Liver (tissue), 9 donors: Measurements from ENCODE around the gene RNPEPL1. TPM values are rescaled to one million over a fixed set of nuclear protein-coding genes. Genes with fewer than 3 reads are reported as not detected.

Source experiments
- DNase-seq: peaks from one replicate; pipeline ENCODE4 v3.0.0-alpha.2; 2017; ENCODE audit warnings: low spot score
- H3K27ac ChIP-seq, 2 donors: one replicate each; pipeline ENCODE4 v1.7.0; 2013; ENCODE audit warnings: inconsistent platforms in 2 of 2, low read length in 2 of 2, control low read depth in 1 of 2, low read depth in 1 of 2, mild to moderate bottlenecking in 1 of 2
- H3K27me3 ChIP-seq, 4 donors: one replicate each; pipeline versions ENCODE4 v1.6.1 to v1.7.0; 2013; ENCODE audit warnings: low read length in 3 of 4, inconsistent platforms in 1 of 4, mild to moderate bottlenecking in 1 of 4, moderate library complexity in 1 of 4; ENCODE audit not compliant: control insufficient read depth in 4 of 4, insufficient read depth in 4 of 4
- H3K36me3 ChIP-seq, 4 donors: one replicate each; pipeline versions ENCODE4 v1.6.1 to v1.7.0; 2013; ENCODE audit warnings: low read length in 3 of 4, mild to moderate bottlenecking in 3 of 4, low read depth in 1 of 4, moderate library complexity in 1 of 4; ENCODE audit not compliant: control insufficient read depth in 4 of 4, insufficient read depth in 3 of 4
- H3K4me1 ChIP-seq, 4 donors: one replicate each; pipeline versions ENCODE4 v1.6.1 to v1.7.0; 2013; ENCODE audit warnings: low read length in 3 of 4, mild to moderate bottlenecking in 3 of 4, moderate library complexity in 1 of 4; ENCODE audit not compliant: control insufficient read depth in 4 of 4, insufficient read depth in 4 of 4
- H3K4me3 ChIP-seq, 3 donors: one replicate each; pipeline versions ENCODE4 v1.6.1 to v1.7.0; 2013; ENCODE audit warnings: low read length in 3 of 3, control low read depth in 1 of 3, low read depth in 1 of 3, mild to moderate bottlenecking in 1 of 3
- H3K9ac ChIP-seq, 2 donors: one replicate each; pipeline ENCODE4 v1.7.0; 2013; ENCODE audit warnings: low read length in 2 of 2, mild to moderate bottlenecking in 2 of 2, moderate library complexity in 2 of 2, control low read depth in 1 of 2, low read depth in 1 of 2
- H3K9me3 ChIP-seq, 4 donors: one replicate each; pipeline versions ENCODE4 v1.6.1 to v1.7.0; 2013; ENCODE audit warnings: low read length in 3 of 4; ENCODE audit not compliant: control insufficient read depth in 4 of 4
- EGR1 ChIP-seq, 2 donors: IDR thresholded peaks; 2 replicates each; pipeline ENCODE4 v1.6.1; 2016 to 2018; ENCODE audit warnings: antibody characterized with exemption in 2 of 2, low read depth in 2 of 2
- FOXA1 ChIP-seq: IDR thresholded peaks from 2 replicates; pipeline ENCODE4 v1.6.1; 2016; ENCODE audit warnings: antibody characterized with exemption
- FOXA2 ChIP-seq: IDR thresholded peaks from 2 replicates; pipeline ENCODE4 v1.6.1; 2016; ENCODE audit warnings: antibody characterized with exemption
- GABPA ChIP-seq, 2 donors: IDR thresholded peaks in 1 of 2; conservative IDR thresholded peaks in 1 of 2; 2 replicates each; pipeline ENCODE4 v1.6.1; 2016; ENCODE audit warnings: antibody characterized with exemption in 2 of 2, mild to moderate bottlenecking in 1 of 2, moderate library complexity in 1 of 2
- HNF4A ChIP-seq, 2 donors: conservative IDR thresholded peaks; 2 replicates each; pipeline ENCODE4 v1.6.1; 2016; ENCODE audit warnings: antibody characterized with exemption in 2 of 2, mild to moderate bottlenecking in 2 of 2
- HNF4G ChIP-seq: IDR thresholded peaks from 2 replicates; pipeline ENCODE4 v1.6.1; 2016; ENCODE audit warnings: antibody characterized with exemption
- JUND ChIP-seq, 2 donors: IDR thresholded peaks; 2 replicates each; pipeline ENCODE4 v1.6.1; 2016; ENCODE audit warnings: antibody characterized with exemption in 2 of 2
- NR2F2 ChIP-seq: IDR thresholded peaks from 2 replicates; pipeline ENCODE4 v1.6.1; 2016; ENCODE audit warnings: antibody characterized with exemption
- RAD21 ChIP-seq, 2 donors: IDR thresholded peaks; 2 replicates each; pipeline ENCODE4 v1.6.1; 2016; ENCODE audit warnings: antibody characterized with exemption in 2 of 2, mild to moderate bottlenecking in 2 of 2
- RXRA ChIP-seq, 2 donors: IDR thresholded peaks; 2 replicates each; pipeline ENCODE4 v1.6.1; 2017 to 2018; ENCODE audit warnings: antibody characterized with exemption in 2 of 2, mild to moderate bottlenecking in 1 of 2
- SP1 ChIP-seq: IDR thresholded peaks from 2 replicates; pipeline ENCODE4 v1.6.1; 2018; ENCODE audit warnings: antibody characterized with exemption, mild to moderate bottlenecking
- TAF1 ChIP-seq: conservative IDR thresholded peaks from 2 replicates; pipeline ENCODE4 v1.6.1; 2016; ENCODE audit warnings: antibody characterized with exemption, mild to moderate bottlenecking
- YY1 ChIP-seq: IDR thresholded peaks from 2 replicates; pipeline ENCODE4 v1.6.1; 2016; ENCODE audit warnings: antibody characterized with exemption, mild to moderate bottlenecking
- whole genome bisulfite sequencing: extraction: QIAGEN DNeasy Blood & Tissue Kit; methylation state at CpG from one replicate; pipeline ENCODE4 v1.1.7; 2013; 5-methylcytosine and 5-hydroxymethylcytosine counted together
- polyA plus RNA-seq, 2 donors: library from polyadenylated mRNA; stranded (reverse) in 1 of 2; unstranded in 1 of 2; fragments of 200-250 nt in 1 of 2; fragments of >200 nt in 1 of 2; fragmentation: Nextera tagmentation in 1 of 2; extraction: Ambion mirVana in 1 of 2; gene quantifications; one replicate each; pipeline versions ENCODE4 v1.2.1 to v1.2.3, GENCODE V29; 2013 to 2015
- total RNA-seq, 2 donors: library from RNA; depleted of rRNA; stranded (reverse); fragments of >200 nt; gene quantifications; one replicate each; pipeline ENCODE4 v1.2.3, GENCODE V29; 2014
- TF ChIP-seq, protein P1 (sequence below): IDR thresholded peaks from 2 replicates; pipeline ENCODE4 v1.6.1; 2016; ENCODE audit warnings: antibody characterized with exemption
- TF ChIP-seq, protein P2 (sequence below): IDR thresholded peaks from 2 replicates; pipeline ENCODE4 v1.6.1; 2016; ENCODE audit warnings: antibody characterized with exemption
- TF ChIP-seq, protein P3 (sequence below): IDR thresholded peaks from 2 replicates; pipeline ENCODE4 v1.6.1; 2016; ENCODE audit warnings: antibody characterized with exemption
- TF ChIP-seq, protein P4 (sequence below): fragments of 150-350 bp; IDR thresholded peaks from 2 replicates; pipeline ENCODE4 v1.5.1; 2017; ENCODE audit warnings: improper control_type of control experiment, low read depth, low read length; ENCODE audit not compliant: missing input control
- TF ChIP-seq, protein P5 (sequence below): IDR thresholded peaks from 2 replicates; pipeline ENCODE4 v1.6.1; 2016; ENCODE audit warnings: antibody characterized with exemption, mild to moderate bottlenecking
- donor health status: healthy.
- donor health status: healthy.
- donor health status: healthy.
- donor health status: healthy.
- donor health status: healthy.

Gene RNPEPL1
- total and polyA plus RNA-seq, 4 donors, result 24.8 to 43.9 (median 29.4) TPM

DNA sequence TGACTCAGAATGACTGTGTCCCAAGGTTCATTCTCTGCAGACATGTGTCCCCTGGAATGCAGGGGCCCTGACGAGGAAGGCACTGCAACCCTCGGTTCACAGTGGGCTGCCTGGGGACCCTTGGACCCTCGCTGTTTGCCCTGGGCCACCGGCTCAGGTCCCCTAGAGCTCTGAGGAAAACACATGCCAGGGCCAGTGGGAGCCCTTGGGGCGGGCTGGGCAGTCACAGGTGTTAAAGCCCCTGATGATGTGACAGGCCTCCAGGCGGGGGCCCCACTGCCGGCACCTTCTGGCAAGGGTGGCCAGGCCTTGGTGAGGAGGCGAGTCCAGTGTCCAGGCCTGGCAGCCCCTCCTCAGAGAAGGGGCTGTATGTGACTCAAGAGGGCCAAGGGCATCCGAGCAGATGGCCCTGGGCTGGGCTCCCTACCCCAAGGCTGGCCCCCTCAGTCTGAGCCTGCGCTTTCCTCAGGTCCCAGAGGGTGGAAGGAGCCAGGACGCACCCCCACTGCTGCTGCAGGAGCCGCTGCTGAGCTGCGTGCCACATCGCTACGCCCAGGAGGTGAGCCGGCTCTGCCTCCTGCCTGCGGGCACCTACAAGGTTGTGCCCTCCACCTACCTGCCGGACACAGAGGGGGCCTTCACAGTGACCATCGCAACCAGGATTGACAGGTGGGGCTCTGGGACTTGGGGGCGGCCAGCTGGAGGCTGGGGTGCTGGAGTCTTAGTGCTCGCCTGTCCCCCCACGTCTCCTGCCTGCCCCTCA lies 29.3 kb downstream of the RNPEPL1 start:
- Histone ChIP-seq H3K36me3 (peaks cover 0 to 11% (median 3%) of the 10 kb centered on the region in 4 donors), H3K9ac (no peak overlapping the region), H3K27ac (no peak overlapping the region), H3K4me3 (no peak overlapping the region), H3K9me3 (no peaks in the 10 kb centered on the region), H3K4me1 (peaks cover 9 to 20% (median 17%) of the 10 kb centered on the region in 4 donors), H3K27me3 (no peaks in the 10 kb centered on the region)
- DNase-seq, result no peak
- WGBS, result 93% methylated on average over 22 of the region's 22 CpGs
- TF ChIP-seq GABPA (IDR thresholded peaks at IDR 0.05 in 1 of 2, conservative IDR thresholded peaks at IDR 0.05 in 1 of 2) (no peak), NR2F2 (no peak), FOXA1 (no peak), SP1 (no peak), JUND (IDR thresholded peaks at IDR 0.05) (no peak), YY1 (no peak), RXRA (IDR thresholded peaks at IDR 0.05) (no peak), EGR1 (IDR thresholded peaks at IDR 0.05; ENCODE audit: low read depth in 2 of 2) (no peak), HNF4A (conservative IDR thresholded peaks at IDR 0.05) (no peak), FOXA2 (no peak), TAF1 (no peak), HNF4G (no peak), RAD21 (IDR thresholded peaks at IDR 0.05) (no peak)
- TF ChIP-seq, protein P1, sequence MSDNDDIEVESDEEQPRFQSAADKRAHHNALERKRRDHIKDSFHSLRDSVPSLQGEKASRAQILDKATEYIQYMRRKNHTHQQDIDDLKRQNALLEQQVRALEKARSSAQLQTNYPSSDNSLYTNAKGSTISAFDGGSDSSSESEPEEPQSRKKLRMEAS, result no peak
- TF ChIP-seq, protein P2, sequence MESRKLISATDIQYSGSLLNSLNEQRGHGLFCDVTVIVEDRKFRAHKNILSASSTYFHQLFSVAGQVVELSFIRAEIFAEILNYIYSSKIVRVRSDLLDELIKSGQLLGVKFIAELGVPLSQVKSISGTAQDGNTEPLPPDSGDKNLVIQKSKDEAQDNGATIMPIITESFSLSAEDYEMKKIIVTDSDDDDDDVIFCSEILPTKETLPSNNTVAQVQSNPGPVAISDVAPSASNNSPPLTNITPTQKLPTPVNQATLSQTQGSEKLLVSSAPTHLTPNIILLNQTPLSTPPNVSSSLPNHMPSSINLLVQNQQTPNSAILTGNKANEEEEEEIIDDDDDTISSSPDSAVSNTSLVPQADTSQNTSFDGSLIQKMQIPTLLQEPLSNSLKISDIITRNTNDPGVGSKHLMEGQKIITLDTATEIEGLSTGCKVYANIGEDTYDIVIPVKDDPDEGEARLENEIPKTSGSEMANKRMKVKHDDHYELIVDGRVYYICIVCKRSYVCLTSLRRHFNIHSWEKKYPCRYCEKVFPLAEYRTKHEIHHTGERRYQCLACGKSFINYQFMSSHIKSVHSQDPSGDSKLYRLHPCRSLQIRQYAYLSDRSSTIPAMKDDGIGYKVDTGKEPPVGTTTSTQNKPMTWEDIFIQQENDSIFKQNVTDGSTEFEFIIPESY, result no peak
- TF ChIP-seq, protein P3, sequence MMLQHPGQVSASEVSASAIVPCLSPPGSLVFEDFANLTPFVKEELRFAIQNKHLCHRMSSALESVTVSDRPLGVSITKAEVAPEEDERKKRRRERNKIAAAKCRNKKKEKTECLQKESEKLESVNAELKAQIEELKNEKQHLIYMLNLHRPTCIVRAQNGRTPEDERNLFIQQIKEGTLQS, result no peak
- TF ChIP-seq, protein P4, sequence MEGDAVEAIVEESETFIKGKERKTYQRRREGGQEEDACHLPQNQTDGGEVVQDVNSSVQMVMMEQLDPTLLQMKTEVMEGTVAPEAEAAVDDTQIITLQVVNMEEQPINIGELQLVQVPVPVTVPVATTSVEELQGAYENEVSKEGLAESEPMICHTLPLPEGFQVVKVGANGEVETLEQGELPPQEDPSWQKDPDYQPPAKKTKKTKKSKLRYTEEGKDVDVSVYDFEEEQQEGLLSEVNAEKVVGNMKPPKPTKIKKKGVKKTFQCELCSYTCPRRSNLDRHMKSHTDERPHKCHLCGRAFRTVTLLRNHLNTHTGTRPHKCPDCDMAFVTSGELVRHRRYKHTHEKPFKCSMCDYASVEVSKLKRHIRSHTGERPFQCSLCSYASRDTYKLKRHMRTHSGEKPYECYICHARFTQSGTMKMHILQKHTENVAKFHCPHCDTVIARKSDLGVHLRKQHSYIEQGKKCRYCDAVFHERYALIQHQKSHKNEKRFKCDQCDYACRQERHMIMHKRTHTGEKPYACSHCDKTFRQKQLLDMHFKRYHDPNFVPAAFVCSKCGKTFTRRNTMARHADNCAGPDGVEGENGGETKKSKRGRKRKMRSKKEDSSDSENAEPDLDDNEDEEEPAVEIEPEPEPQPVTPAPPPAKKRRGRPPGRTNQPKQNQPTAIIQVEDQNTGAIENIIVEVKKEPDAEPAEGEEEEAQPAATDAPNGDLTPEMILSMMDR, result no peak
- TF ChIP-seq, protein P5, sequence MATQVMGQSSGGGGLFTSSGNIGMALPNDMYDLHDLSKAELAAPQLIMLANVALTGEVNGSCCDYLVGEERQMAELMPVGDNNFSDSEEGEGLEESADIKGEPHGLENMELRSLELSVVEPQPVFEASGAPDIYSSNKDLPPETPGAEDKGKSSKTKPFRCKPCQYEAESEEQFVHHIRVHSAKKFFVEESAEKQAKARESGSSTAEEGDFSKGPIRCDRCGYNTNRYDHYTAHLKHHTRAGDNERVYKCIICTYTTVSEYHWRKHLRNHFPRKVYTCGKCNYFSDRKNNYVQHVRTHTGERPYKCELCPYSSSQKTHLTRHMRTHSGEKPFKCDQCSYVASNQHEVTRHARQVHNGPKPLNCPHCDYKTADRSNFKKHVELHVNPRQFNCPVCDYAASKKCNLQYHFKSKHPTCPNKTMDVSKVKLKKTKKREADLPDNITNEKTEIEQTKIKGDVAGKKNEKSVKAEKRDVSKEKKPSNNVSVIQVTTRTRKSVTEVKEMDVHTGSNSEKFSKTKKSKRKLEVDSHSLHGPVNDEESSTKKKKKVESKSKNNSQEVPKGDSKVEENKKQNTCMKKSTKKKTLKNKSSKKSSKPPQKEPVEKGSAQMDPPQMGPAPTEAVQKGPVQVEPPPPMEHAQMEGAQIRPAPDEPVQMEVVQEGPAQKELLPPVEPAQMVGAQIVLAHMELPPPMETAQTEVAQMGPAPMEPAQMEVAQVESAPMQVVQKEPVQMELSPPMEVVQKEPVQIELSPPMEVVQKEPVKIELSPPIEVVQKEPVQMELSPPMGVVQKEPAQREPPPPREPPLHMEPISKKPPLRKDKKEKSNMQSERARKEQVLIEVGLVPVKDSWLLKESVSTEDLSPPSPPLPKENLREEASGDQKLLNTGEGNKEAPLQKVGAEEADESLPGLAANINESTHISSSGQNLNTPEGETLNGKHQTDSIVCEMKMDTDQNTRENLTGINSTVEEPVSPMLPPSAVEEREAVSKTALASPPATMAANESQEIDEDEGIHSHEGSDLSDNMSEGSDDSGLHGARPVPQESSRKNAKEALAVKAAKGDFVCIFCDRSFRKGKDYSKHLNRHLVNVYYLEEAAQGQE, result no peak
